ENCODE results near the gene ANKMY1.
"Not testable (repeated sequence)": the region's sequence is repeated elsewhere in the genome, so short reads cannot be mapped to it uniquely, and the experiment has no call there.

The ANKMY1 gene

GRCh38 chr2:240551288-240551687 is 6.5 kb downstream of the ANKMY1 start:
- no peak for DNase-seq

- no peak for DNase-seq
Observed at GRCh38 chr2:240539906-240540305, 17.9 kb downstream of the ANKMY1 start.

- DNase-seq = not testable (repeated sequence)
Observed at GRCh38 chr2:240539101-240539500, 18.7 kb downstream of the ANKMY1 start.

- no peak for DNase-seq
Observed at GRCh38 chr2:240538031-240538780, 19.6 kb downstream of the ANKMY1 start.

GRCh38 chr2:240532031-240532775 is 25.6 kb downstream of the ANKMY1 start:
- DNase-seq = no peak

GRCh38 chr2:240531038-240531437 is 26.8 kb downstream of the ANKMY1 start:
- DNase-seq = no peak

GRCh38 chr2:240530181-240530580 is 27.6 kb downstream of the ANKMY1 start:
- no peak for DNase-seq

GRCh38 chr2:240529344-240529999 is 28.3 kb downstream of the ANKMY1 start:
- DNase-seq = no peak

GRCh38 chr2:240528406-240529040 is 29.3 kb downstream of the ANKMY1 start:
- no peak for DNase-seq

GRCh38 chr2:240527153-240527750 is 30.5 kb downstream of the ANKMY1 start:
- no peak for DNase-seq

GRCh38 chr2:240526521-240526920 is 31.3 kb downstream of the ANKMY1 start:
- no peak for DNase-seq

- DNase-seq = no peak
Observed at GRCh38 chr2:240525802-240526201, 32.0 kb downstream of the ANKMY1 start.

GRCh38 chr2:240524963-240525718 is 32.6 kb downstream of the ANKMY1 start:
- no peak for DNase-seq

GRCh38 chr2:240523451-240524281 is 34.1 kb downstream of the ANKMY1 start:
- DNase-seq = no peak

GRCh38 chr2:240522406-240522805 is 35.4 kb downstream of the ANKMY1 start:
- no peak for DNase-seq

GRCh38 chr2:240521885-240522284 is 35.9 kb downstream of the ANKMY1 start:
- DNase-seq = not testable (repeated sequence)

- DNase-seq = no peak
Observed at GRCh38 chr2:240520974-240521350, 36.8 kb downstream of the ANKMY1 start.

- peak; percentile 51 for DNase-seq
Observed at GRCh38 chr2:240520130-240520973, 37.4 kb downstream of the ANKMY1 start.

GRCh38 chr2:240519396-240520129 is 38.2 kb downstream of the ANKMY1 start:
- DNase-seq = peak; percentile 39

Data from retina (tissue), 1 donor.